ENCODE data around the gene GPLD1. TPM values are rescaled to one million over a fixed set of nuclear protein-coding genes. Genes with fewer than 3 reads are reported as not detected.

GPLD1 gene
- total RNA-seq, 2 donors from 2014 or later: 3.1 to 13.0 TPM

GRCh38 chr6:24481449-24481848, 7.9 kb downstream of the GPLD1 start:
- H3K27ac ChIP-seq: no peak overlapping the region
- H3K27me3 ChIP-seq (replicated peaks; ENCODE audit: insufficient read depth): no peaks in the 10 kb centered on the region
- H3K4me3 ChIP-seq: no peak overlapping the region
- intact Hi-C loops (cut with DNase I): no loop called here
- H3K9me3 ChIP-seq: no peaks in the 10 kb centered on the region
- TF ChIP-seq POLR2A (IDR thresholded peaks at IDR 0.05) (no peak), CTCF (IDR thresholded peaks at IDR 0.05) (no peak), POLR2AphosphoS5 (IDR thresholded peaks at IDR 0.05) (no peak)
- no peaks in the 10 kb centered on the region for H3K36me3 ChIP-seq
- WGBS: 88% methylated on average over 5 of the region's 5 CpGs
- no peak for DNase-seq (ENCODE audit: low spot score)
- H3K4me1 ChIP-seq (replicated peaks): no peaks in the 10 kb centered on the region

GRCh38 chr6:24480705-24481104, 8.7 kb downstream of the GPLD1 start:
- TF ChIP-seq POLR2AphosphoS5 (IDR thresholded peaks at IDR 0.05): no peak
- no peak for TF ChIP-seq POLR2A (IDR thresholded peaks at IDR 0.05)
- TF ChIP-seq CTCF (IDR thresholded peaks at IDR 0.05): no peak
- intact Hi-C loops (cut with DNase I): no loop called here
- 94% methylated on average over 9 of the region's 9 CpGs for WGBS

GRCh38 chr6:24478903-24479302, 10.5 kb downstream of the GPLD1 start:
- no peak overlapping the region for H3K4me3 ChIP-seq
- H3K9me3 ChIP-seq: no peaks in the 10 kb centered on the region
- 72% methylated on average over 4 of the region's 4 CpGs for WGBS
- H3K36me3 ChIP-seq: no peaks in the 10 kb centered on the region
- H3K4me1 ChIP-seq (replicated peaks): no peaks in the 10 kb centered on the region
- H3K27me3 ChIP-seq (replicated peaks; ENCODE audit: insufficient read depth): no peaks in the 10 kb centered on the region
- TF ChIP-seq CTCF (IDR thresholded peaks at IDR 0.05) (no peak), POLR2A (IDR thresholded peaks at IDR 0.05) (no peak), POLR2AphosphoS5 (IDR thresholded peaks at IDR 0.05) (no peak)
- no peak for DNase-seq (ENCODE audit: low spot score)
- H3K27ac ChIP-seq: no peak overlapping the region
- intact Hi-C loops (cut with DNase I): no loop called here

More at GRCh38 chr6:24480705-24481104, 8.7 kb downstream of the GPLD1 start:
- Histone ChIP-seq H3K27ac (no peak overlapping the region), H3K4me3 (no peak overlapping the region), H3K9me3 (no peaks in the 10 kb centered on the region), H3K36me3 (no peaks in the 10 kb centered on the region), H3K27me3 (replicated peaks; ENCODE audit: insufficient read depth) (no peaks in the 10 kb centered on the region), H3K4me1 (replicated peaks) (no peaks in the 10 kb centered on the region)
- DNase-seq (ENCODE audit: low spot score): no peak

GRCh38 chr6:24477070-24477469, 12.3 kb downstream of the GPLD1 start:
- no peaks in the 10 kb centered on the region for H3K4me1 ChIP-seq (replicated peaks)
- 100% methylated on average over 1 of the region's 1 CpG for WGBS
- no peaks in the 10 kb centered on the region for H3K9me3 ChIP-seq
- DNase-seq (ENCODE audit: low spot score): no peak
- intact Hi-C loops (cut with DNase I): no loop called here
- no peaks in the 10 kb centered on the region for H3K27me3 ChIP-seq (replicated peaks; ENCODE audit: insufficient read depth)
- H3K27ac ChIP-seq: no peak overlapping the region
- H3K36me3 ChIP-seq: no peaks in the 10 kb centered on the region
- H3K4me3 ChIP-seq: no peak overlapping the region
- TF ChIP-seq CTCF (IDR thresholded peaks at IDR 0.05) (no peak), POLR2A (IDR thresholded peaks at IDR 0.05) (no peak), POLR2AphosphoS5 (IDR thresholded peaks at IDR 0.05) (no peak)

GRCh38 chr6:24476631-24477030, 12.7 kb downstream of the GPLD1 start:
- DNase-seq (ENCODE audit: low spot score): no peak
- no peaks in the 10 kb centered on the region for H3K9me3 ChIP-seq
- WGBS: 89% methylated on average over 6 of the region's 6 CpGs
- intact Hi-C loops (cut with DNase I): no loop called here
- TF ChIP-seq POLR2AphosphoS5 (IDR thresholded peaks at IDR 0.05) (no peak), POLR2A (IDR thresholded peaks at IDR 0.05) (no peak), CTCF (IDR thresholded peaks at IDR 0.05) (no peak)
- no peak overlapping the region for H3K4me3 ChIP-seq
- H3K4me1 ChIP-seq (replicated peaks): no peaks in the 10 kb centered on the region
- H3K27ac ChIP-seq: no peak overlapping the region
- H3K36me3 ChIP-seq: no peaks in the 10 kb centered on the region
- no peaks in the 10 kb centered on the region for H3K27me3 ChIP-seq (replicated peaks; ENCODE audit: insufficient read depth)
